HG03521 (cell line): ENCODE results near the gene GPR78.
A peak's percentile ranks its signal among the peaks of the same experiment; 100 is the strongest.

Source experiments
- ATAC-seq: cut with Tn5 transposase; IDR thresholded peaks from one replicate; pipeline ENCODE4 v1.9.1; 2021; ENCODE audit warnings: mild to moderate bottlenecking, moderate library complexity; ENCODE audit not compliant: unreplicated experiment

The GPR78 gene

GRCh38 chr4:8580321-8581093 lies at the start of gene GPR78:
TSS of gene GPR78 (plus strand) at chr4:8580392. CDS start at chr4:8580983, 591 bp downstream.
- no peak for ATAC-seq

DNA sequence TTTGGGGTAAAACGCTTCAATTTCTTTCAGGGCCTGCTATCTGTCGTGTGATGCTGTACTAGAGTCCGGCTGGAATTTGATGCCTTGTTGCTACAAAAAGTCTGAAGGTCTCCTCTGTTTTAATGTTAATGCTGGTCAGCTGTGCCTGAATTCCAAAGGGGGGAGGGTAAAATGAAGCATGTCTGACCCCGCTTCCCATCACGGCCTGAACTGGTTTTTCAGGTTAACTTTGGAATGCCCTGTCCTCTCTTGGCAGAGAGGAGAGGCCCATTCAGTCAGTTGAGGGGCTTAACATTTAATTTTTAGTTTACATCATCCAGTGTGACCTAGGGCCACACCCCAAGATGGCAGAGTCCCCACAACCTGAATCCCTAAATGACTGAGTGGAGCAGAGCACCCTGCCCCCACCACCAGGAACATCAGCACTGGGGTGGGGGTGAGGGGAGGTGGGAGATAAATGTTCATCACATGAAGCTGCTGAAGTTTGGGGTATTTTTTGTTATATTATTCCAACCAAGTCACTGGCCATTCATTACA lies 47.9 kb upstream of the GPR78 start:
- ATAC-seq: no peak

GRCh38 chr4:8533274-8533865 lies 46.8 kb upstream of the GPR78 start:
- ATAC-seq: peak; percentile 33

DNA sequence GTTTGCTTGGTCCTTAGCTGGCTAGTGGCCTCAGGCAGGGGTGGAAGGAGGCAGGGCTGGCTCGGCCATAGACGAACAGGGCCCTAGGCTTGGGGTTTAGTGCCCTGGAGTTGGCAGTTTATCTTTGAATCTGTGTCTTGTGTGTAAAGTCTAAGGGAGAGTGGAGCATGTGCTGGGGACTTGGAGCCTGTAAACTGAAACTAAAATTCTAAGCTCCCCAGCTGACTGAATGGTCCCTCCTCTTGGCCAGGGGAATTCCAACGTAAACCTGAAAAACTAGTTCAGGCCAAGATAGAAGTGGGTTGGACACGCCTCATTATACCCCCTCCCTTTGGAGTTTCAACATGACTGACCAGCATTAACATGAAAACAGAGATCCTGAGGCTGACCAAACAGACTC lies 46.1 kb upstream of the GPR78 start:
- ATAC-seq: peak; percentile 74

DNA sequence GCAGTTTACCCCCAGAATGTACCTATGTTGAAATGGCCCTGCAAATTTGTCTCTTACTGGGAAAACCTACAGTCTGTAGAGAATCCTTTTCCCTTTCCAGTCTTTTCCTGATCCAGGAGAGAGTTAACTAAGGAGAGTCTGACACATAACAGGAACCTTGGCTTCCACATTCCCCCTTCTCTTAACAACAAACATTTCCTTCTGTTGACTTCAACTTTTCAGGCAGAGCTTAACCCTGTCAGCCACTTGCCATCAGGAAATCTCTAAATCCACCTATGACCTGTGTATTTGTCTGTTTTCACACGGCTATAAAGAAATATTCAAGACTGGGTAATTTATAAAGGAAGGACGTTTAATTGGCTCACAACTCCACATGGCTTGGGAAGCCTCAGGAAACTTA lies 45.6 kb upstream of the GPR78 start:
- no peak for ATAC-seq

DNA sequence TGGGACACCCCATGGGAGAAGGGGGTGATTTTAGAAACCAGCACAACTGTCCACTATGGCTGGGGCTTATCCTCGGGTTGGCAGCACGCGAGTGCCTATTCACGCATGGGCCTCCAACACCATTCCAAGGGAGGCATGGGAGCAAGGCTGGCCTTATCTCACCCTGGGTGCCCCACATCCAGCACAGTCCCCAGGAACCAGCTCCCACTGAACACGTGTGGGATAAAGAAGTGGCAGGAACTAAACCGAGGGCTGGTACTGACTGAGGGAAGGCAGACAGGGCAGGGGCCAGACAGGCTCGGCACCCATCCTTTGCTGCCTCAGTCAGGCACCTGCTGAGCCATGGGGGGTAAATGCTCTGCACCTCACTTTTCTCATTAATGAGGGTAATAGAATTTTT lies 43.7 kb upstream of the GPR78 start:
- no peak for ATAC-seq

DNA sequence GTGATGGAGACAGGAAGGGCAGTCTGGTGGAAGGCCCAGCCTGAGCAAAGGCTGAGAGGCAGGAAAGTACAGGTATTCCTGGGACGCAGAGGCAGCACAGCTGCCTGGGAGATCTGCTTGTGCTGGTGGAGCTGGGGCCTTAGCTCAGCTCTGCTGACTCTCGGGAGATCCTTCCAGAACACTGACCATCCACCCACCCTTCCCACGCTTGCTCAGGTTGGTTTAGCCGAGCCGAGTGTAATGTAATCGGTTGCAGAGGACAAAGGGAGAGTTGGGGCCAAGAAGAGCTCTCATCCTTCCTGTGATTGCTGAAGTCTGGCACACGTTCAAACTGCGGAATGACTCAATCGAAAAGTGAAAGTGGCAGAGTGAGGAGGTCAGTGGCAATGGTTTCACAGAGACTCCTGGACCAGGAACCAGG lies 43.1 kb upstream of the GPR78 start:
- no peak for ATAC-seq

- no peak for ATAC-seq
These were observed 42.0 kb upstream of the GPR78 start for GRCh38 chr4:8538076-8538702.

DNA sequence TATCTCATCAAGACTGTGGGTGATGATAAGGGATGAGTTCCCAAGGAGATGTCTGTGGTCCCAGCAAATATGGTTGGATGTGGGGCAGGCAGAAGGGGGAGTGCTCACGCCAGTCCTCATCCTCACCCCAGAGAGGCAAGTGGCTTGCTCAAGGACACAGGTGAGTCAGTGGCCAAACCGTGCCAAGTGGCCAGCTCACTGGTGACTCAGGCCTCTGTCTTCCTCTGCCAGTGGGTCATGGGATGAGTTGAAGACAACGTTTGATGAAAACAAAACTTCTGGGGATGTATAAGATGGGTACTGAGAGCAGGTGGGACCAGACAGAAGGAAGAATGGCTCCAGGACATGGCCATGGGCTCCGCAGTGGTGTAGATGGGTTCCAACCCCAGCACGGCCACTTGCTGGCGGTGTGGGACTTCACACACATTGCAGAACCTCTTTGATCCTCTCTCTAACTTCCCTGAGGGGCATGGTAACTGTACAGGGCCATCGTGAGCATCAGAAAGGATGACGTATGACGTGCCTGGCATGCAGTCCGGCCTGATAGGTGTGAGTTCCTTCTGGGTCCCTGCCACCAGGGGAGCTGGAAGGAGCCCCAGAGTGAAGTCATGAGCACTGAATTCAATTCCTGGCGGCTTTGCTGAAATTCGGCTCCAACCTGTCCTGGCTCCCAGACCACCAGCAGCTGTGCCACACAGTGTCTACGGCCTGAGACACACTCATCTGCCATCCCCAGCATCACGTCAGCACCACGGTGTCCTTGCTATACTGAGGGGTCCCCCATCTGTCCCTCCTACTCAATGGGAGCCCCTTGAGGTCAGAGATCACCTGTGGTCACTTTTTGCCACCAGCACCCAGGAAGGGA lies 41.3 kb upstream of the GPR78 start:
- ATAC-seq: no peak

DNA sequence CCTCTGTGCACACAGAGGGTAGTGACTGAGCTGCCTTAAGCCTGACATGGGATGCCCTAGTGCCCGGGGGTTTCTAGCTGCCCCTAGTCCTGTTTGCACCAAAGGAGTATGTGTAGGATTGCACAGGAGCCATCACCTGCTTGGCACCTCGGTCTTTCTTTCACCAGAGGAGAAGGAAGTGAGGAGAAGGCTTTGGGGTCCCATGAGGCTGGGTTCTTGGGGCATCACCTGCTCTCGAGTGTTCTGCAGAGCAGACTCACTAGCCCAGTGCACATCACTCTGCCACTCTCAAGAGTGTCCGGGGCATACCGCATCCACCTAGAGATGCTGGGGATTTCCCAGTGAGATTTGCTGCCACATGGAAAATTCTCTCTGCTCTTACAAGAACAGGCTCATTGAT lies 40.5 kb upstream of the GPR78 start:
- no peak for ATAC-seq

DNA sequence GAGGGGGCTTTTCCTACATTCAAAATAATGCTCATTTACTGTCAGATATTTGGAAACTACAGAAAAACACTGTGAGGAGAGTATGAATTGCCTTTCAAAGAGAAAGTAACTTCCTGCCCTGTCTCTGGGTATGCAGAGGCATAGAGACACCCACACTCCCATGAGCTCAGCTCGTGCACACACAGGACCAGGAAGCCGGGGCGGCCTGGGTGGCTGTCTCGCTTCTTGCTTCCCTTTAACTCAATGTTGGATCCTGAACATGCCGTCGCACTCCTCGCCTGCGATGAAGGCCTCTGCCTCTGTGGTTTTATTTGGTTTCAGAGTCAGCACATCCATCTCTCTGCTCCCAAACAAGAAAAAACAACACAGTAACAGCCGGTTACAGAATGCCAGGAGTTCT lies 40.1 kb upstream of the GPR78 start:
- no peak for ATAC-seq

DNA sequence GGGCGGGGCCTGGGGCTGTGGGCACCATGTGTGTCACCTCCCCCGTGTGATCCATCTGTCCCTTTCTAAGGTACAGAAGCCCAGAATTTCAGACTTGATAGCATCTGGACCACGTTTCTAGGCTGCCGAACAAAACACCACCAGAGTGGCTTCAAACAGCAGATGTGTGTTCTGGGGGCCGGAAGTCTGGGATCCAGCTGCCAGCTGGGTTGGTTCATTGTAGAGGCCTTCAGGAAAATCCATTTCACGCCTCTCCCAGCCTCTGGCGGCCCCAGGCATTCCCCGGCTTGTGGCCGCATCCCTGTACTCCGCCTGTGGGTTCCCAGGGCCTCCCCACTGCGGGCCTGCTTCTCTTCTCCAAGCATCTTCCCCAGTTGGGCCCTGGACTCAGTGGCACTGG lies 39.6 kb upstream of the GPR78 start:
- no peak for ATAC-seq

DNA sequence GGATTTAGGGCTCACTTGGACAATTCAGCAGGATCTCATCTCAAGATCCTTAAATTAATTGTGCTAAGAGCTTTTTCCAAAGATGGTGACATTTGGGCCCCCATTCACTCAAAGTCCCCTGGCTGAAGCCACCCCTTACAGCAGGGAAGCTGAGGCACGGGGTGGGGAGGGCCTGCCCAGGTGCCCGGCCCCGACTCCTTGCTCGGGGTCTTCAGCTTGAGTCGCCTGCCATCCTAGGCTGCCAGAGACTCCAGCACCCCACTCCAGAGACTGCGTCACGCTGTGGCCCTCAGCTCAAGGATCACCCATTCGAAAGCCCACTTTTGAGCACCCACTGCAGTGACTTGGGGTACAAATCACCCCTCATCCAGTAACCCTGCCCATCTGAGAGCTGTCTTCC lies 39.2 kb upstream of the GPR78 start:
- no peak for ATAC-seq

DNA sequence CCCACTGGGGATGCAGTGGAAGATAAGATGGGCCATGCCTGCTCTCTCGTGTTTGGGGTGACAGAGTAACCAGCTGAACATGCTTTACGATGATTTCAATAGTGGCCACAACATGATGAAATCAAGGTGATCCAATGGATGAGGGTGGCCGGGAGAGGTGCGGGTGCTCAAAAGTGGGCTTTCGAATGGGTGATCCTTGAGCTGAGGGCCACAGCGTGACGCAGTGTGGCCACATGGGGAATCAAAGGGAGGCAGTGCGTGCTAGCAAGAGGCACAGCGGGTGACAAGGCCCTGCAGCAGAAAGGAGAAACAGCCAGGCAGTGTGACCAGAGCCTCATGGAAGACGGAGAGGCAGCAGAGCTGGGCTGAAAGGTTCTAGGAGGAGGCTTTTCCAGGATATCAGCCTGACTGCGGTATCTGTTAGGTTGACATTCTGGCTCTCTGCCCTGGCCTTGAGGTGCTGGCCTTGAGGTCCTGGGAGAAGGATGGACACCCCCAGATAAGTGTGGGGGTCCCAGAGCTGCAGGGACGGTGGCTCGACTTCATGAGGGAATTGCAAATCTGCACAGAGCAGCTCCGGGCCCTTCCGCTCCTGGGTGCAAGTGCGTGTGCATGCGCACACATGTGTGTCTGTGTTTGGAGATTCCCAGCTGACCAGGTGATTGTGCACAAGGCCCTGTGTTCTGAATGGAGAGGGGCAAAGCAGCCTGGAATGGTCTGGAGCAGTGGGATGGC lies 38.0 kb upstream of the GPR78 start:
- ATAC-seq: no peak

DNA sequence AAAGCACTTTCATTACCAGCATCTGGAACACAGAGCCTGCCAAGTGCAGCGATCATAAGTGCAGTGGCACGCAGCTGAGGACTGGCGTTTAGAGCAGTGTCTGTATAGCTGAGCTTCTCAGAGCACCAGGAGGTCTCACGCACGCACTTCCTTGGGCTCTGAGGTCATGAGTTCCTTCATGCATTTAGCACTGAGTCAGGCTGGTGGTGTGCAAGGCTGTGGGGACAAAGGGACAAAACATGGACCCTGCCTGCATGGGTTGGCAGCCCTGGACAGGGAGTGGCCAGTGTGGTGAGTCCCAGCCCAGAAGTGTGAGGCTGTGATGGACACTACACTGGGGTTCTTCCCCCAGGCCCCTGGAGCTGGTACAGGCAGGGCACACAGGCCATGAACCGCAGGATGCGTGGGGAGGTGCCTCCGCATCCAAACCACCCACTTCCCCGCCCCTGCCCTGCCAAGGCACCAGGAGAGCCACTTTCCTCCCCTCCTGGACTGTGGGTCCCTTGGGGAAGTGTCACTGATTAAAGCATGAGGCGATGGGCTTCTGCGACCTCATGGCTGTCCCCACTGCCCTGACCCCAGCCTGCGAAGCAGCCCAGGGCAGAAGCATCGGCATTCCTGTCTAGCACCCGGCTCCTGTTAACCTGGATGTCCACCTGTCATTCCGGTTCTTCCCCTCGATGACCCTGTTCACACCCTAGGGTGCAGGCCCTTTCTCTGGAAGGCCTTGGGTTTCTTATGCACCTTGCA lies 37.2 kb upstream of the GPR78 start:
- ATAC-seq: no peak

GRCh38 chr4:8543623-8544022 lies 36.6 kb upstream of the GPR78 start:
- no peak for ATAC-seq

DNA sequence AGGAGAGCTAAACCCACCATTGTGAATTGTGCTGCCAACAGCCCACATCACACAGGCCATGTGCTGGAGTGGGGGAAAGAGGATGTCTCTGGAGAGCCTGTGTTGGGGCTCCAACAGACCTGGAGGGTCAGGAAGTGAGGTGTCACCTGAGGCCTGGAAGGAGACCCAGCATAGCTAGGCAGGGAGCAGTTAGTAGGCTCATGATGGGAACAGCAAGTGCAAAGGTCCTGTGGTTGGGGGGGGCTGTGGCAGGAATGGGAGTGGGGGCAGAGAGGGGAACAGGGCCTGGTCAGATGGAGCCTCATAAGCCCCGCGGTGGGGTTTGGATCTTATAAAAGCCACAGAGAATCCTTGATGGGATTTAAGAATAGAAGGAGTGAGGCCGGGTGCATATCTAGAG lies 35.9 kb upstream of the GPR78 start:
- no peak for ATAC-seq

DNA sequence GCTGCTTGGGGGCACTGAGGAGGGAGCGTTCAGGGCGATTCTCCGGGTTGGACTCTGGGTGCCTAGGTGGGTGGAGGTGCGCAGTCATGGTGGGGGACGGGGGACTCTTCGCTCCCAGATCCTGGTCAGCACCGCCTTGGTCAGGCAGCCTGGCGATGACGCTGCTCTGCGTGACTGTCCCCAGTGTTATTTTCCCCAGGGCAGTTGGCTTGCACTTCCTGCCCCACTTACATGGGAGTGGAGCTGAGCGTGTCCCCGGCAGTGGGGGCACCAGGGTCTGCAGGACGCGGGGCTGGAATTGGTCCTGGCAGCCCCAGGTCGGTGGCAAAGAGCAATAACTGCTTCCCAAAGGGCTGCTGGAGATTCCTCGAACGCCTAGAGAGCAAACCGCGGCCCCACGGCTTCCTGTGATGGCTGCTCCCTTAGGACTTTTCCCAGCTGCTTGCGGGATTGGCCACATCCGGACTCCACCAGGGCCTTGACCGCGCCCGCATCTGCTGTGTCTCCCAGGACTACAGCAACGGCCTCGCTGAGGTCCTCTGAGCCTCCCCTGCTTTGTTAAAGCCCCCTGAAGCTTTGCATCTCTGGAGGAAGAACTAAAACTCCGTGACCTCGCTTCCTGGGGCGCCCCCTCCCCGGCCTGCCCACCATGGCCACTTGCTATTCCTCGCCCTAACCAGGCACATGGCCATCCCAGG lies 35.3 kb upstream of the GPR78 start:
- no peak for ATAC-seq

GRCh38 chr4:8545439-8545765 lies 34.8 kb upstream of the GPR78 start:
- ATAC-seq: no peak
